A673 (cell line): ENCODE results near the gene RSRC1.

Source experiments
- CTCF ChIP-seq: fragments of 300-800, 200-600 bp; sonication (generic); conservative IDR thresholded peaks from 2 replicates; pipeline ENCODE4 v1.5.1; 2017; ENCODE audit warnings: low read depth, mild to moderate bottlenecking, antibody characterized with exemption, low read length, moderate library complexity, mixed read lengths
- EZH2 ChIP-seq: fragments of 200-600 bp; sonication (generic); IDR thresholded peaks from 2 replicates; pipeline ENCODE4 v1.6.1; 2017; ENCODE audit warnings: borderline replicate concordance, low read depth, mild to moderate bottlenecking, mixed read lengths, antibody characterized with exemption, low read length; ENCODE audit not compliant: poor library complexity, severe bottlenecking

GRCh38 chr3:158109804-158110657 is at the start of gene RSRC1:
- TF ChIP-seq CTCF (no peak), EZH2 (no peak)
